Activated CD4-positive, alpha-beta memory T cell treated with anti-CD3 and anti-CD28 coated beads for 36 hours (primary cell): Measurements from ENCODE around the gene RBM20. TPM values are rescaled to one million over a fixed set of nuclear protein-coding genes. Genes with fewer than 3 reads are reported as not detected.
"Not testable (repeated sequence)": the region's sequence is repeated elsewhere in the genome, so short reads cannot be mapped to it uniquely, and the experiment has no call there.

Experiments
- CTCF ChIA-PET: fragments of 350-600 bp; sonication (Branson Sonifier 250); formaldehyde crosslinking; loops from one replicate; lab custom pipeline; 2021; ENCODE audit warnings: antibody characterized with exemption, inconsistent platforms; lab: Charles Lee
- POLR2A ChIA-PET: fragments of 350-600 bp; sonication (Branson Sonifier 250); formaldehyde crosslinking; loops from one replicate; lab custom pipeline; 2021; ENCODE audit warnings: antibody characterized with exemption; lab: Charles Lee
- DNase-seq: peaks from one replicate; pipeline ENCODE4 v3.0.0-alpha.2; 2020
- H3K27ac Mint-ChIP-seq: one replicate; pipeline ENCODE4 v1.8.0; 2021; ENCODE audit warnings: mixed read lengths
- H3K27me3 Mint-ChIP-seq: one replicate; pipeline ENCODE4 v1.8.0; 2021; ENCODE audit warnings: mixed read lengths
- H3K36me3 Mint-ChIP-seq: one replicate; pipeline ENCODE4 v1.8.0; 2021; ENCODE audit warnings: mixed read lengths
- H3K4me1 Mint-ChIP-seq: one replicate; pipeline ENCODE4 v1.8.0; 2021; ENCODE audit warnings: low read depth, mixed read lengths
- H3K4me3 Mint-ChIP-seq: one replicate; pipeline ENCODE4 v1.8.0; 2021; ENCODE audit warnings: mild to moderate bottlenecking, mixed read lengths
- H3K9me3 Mint-ChIP-seq: one replicate; pipeline ENCODE4 v1.8.0; 2021; ENCODE audit warnings: mixed read lengths
- intact Hi-C: fragments of 100-400 bp; cut with micrococcal nuclease; formaldehyde crosslinking; loops from one replicate; pipeline ENCODE4 v1.15.1; 2023
- total RNA-seq, 2 experiments: library from RNA; stranded (reverse); gene quantifications; one replicate each; pipeline ENCODE4 v1.2.3, GENCODE V29; 2021

The RBM20 gene
- total RNA-seq, 2 experiments from 2014 or later = not detected

DNA sequence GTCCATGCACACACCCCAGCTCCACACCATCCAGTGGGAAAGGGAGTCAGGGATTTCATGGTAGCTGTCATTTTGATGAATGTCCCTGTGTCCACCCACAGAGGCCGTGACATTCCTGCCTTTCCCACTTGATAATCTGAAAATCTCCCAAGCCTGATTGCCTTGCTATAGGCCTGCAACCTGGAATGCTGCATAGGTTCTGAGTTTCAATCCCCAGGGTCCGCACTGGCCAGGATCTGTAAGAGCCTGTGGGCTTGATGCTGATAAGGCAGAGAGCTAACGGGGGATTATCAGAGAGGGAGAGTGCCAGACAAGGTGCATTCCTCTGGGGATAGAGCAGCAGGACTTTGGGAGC, 57.5 kb downstream of the RBM20 start:
- ChIA-PET POLR2A (no interaction called here), CTCF (interaction anchor here (1.9 kb wide), 1 partner anchor 29 kb away, joined by 6 read pairs; no protein-coding TSS in a partner anchor)
- no peak overlapping the region for H3K27ac Mint-ChIP-seq

DNA sequence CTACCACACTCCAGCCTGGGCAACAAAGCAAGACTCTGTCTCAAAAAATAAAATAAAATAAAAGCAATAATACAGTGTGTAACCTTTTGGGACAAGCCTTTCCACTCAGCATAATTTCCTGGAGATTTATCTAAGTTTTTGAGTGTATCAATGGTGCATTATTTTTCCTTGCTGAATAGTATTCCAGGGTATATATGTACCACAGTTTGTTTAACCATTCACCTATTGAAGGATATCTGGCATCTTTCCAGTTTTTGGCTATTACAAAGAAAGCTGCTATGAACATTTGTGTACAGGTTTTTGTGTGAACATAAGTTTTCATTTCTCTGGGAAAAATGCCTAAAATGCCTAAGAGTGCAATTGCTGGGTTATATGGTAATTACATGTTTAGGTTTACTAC, 59.9 kb downstream of the RBM20 start:
- H3K27me3 Mint-ChIP-seq = no peaks in the 10 kb centered on the region
- intact Hi-C loops = no loop called here
- H3K36me3 Mint-ChIP-seq = no peaks in the 10 kb centered on the region
- no peak for DNase-seq
- peaks cover 5% of the 10 kb centered on the region for H3K4me1 Mint-ChIP-seq
- no peaks in the 10 kb centered on the region for H3K9me3 Mint-ChIP-seq
- no peak overlapping the region for H3K27ac Mint-ChIP-seq
- ChIA-PET POLR2A (no interaction called here), CTCF (no interaction called here)
- H3K4me3 Mint-ChIP-seq = no peak overlapping the region

More for the DNA sequence above, 57.5 kb downstream of the RBM20 start:
- Mint-ChIP-seq H3K9me3 (no peaks in the 10 kb centered on the region), H3K36me3 (no peaks in the 10 kb centered on the region), H3K4me1 (peaks cover 5% of the 10 kb centered on the region), H3K4me3 (no peak overlapping the region), H3K27me3 (peaks cover 2% of the 10 kb centered on the region)
- intact Hi-C loops = no loop called here
- DNase-seq = no peak

DNA sequence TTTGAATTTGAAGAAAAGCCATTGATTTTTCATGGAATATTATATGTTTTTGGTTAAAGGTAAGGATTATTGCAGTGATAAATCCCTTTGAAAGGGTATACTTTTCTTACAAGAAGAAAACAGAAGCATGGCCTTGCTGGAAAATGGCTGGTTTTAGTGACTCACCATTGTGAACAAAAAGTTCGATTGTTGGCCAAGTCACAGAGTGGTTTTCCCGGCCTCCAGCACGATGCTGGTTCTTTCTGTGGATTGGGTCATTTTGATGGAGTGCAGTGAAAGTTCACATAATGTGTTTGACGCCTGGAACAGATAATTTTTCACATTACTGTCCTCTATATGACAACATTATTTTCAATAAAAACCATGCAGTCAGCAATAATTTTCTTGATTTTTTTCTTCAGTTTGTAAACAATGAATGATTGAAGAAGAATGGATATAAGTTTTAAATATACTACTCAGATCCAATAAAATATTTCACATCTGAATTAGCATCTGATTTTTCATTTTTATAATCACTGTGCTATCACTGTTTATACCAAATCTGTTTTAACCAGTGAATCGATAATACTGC, 60.9 kb downstream of the RBM20 start:
- Mint-ChIP-seq H3K27me3 (no peaks in the 10 kb centered on the region), H3K4me1 (peaks cover 5% of the 10 kb centered on the region), H3K9me3 (no peaks in the 10 kb centered on the region), H3K36me3 (no peaks in the 10 kb centered on the region), H3K27ac (no peak overlapping the region), H3K4me3 (no peak overlapping the region)
- DNase-seq = no peak
- CTCF ChIA-PET = interaction anchor here (0.6 kb wide), 1 partner anchor 147 kb away, joined by 5 read pairs; no protein-coding TSS in a partner anchor
- POLR2A ChIA-PET = no interaction called here
- intact Hi-C loops = no loop called here

DNA sequence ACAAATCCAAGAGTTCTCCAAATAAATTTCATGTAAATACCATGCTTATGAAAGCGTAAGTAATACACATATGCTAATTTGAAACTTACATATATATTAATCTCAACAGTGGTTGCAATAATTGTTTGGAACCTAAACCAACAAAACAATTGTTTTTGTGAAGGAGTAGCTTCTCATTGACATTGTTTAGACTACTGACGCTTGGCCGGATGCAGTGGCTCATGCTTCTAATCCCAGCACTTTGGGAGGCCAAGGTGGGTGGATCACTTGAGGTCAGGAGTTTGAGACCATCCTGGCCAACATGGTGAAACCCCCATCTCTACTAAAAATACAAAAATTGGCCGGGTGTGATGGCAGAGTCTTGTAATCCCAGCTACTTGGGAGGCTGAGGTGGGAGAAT, 61.5 kb downstream of the RBM20 start:
- not testable (repeated sequence) for H3K36me3 Mint-ChIP-seq, H3K27ac Mint-ChIP-seq

DNA sequence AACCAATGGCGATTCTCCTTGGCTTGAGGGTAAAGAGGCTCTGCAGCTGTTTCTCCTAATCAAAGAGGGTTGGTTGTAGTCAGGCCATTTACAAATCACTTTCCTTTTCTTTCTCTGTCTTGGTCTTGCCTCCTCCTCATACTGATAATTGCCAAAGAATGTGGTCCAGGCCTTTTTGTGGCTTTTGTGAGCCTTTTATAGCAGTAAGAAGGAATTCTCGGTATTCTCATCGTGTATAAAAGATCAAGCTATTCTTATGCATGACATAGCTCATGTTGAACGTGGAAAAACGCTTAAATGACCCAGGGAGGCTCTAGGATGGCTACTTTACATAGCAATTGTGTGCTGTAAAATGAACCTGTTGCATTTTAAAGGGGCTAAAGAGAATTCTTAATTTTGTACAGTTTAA, 62.6 kb downstream of the RBM20 start:
- Mint-ChIP-seq H3K36me3 (no peaks in the 10 kb centered on the region), H3K9me3 (no peaks in the 10 kb centered on the region), H3K4me1 (no peaks in the 10 kb centered on the region), H3K4me3 (no peak overlapping the region), H3K27me3 (no peaks in the 10 kb centered on the region), H3K27ac (no peak overlapping the region)
- intact Hi-C loops = no loop called here
- POLR2A ChIA-PET = no interaction called here
- no peak for DNase-seq
- CTCF ChIA-PET = no interaction called here

More for the DNA sequence above, 61.5 kb downstream of the RBM20 start:
- H3K4me1 Mint-ChIP-seq, CTCF ChIA-PET, POLR2A ChIA-PET, DNase-seq, H3K9me3 Mint-ChIP-seq, H3K27me3 Mint-ChIP-seq, H3K4me3 Mint-ChIP-seq, intact Hi-C loops: not testable (repeated sequence)

DNA sequence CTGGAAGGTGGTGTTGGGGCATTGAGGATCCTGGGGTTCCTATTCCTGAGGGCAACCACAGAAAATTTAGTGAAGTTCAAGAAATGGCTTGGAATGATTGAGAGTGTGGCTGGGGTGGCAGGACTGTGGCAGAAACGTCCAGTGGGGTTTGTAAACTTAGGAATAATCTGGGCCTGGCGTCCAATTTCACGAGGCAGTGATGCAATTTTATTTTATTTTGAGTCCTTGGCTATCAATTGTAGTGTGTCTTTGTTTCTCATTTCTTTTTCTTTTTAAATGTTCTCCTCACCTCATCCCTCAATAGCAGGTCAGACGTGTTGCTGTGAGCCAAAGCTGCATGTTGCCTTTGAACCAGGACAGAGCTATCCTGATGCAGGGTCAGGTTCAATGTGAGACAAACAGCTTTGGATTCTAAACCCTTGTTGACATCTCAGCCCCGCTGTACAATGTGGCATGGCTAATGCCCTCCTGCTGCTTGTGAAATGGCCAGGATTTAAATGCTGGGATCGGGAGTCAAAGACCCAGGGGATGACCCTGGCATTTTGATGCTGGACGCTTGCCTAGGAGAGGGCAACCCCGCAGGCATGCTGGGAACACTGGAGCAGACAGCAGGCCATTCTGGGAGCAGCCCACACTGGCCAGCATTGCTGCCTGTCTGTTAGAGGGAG, 64.8 kb downstream of the RBM20 start:
- intact Hi-C loops = no loop called here
- Mint-ChIP-seq H3K4me3 (no peak overlapping the region), H3K27ac (no peak overlapping the region), H3K36me3 (no peaks in the 10 kb centered on the region), H3K27me3 (no peaks in the 10 kb centered on the region), H3K4me1 (no peaks in the 10 kb centered on the region), H3K9me3 (no peaks in the 10 kb centered on the region)
- ChIA-PET CTCF (interaction anchor here (0.6 kb wide), 1 partner anchor 100 kb away, joined by 3 read pairs; no protein-coding TSS in a partner anchor), POLR2A (no interaction called here)
- no peak for DNase-seq

DNA sequence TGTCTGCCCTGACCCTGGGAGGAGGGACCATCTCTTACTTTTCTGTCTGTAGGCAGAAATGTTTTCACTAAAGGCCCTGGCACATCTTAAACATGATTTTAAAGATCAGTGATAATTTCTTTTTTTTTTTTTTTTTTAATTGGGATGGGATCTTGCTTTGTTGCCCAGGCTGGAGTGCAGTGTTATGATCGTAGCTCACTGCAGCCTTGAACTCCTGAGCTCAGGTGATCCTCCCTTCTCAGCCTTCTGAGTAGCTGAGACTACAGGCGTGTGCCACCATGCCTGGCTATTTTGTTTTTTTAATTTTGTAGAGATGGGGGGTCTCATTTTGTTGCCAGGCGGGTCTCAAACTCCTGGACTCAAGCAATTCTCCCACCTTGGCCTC, 65.3 kb downstream of the RBM20 start:
- no peaks in the 10 kb centered on the region for H3K36me3 Mint-ChIP-seq

DNA sequence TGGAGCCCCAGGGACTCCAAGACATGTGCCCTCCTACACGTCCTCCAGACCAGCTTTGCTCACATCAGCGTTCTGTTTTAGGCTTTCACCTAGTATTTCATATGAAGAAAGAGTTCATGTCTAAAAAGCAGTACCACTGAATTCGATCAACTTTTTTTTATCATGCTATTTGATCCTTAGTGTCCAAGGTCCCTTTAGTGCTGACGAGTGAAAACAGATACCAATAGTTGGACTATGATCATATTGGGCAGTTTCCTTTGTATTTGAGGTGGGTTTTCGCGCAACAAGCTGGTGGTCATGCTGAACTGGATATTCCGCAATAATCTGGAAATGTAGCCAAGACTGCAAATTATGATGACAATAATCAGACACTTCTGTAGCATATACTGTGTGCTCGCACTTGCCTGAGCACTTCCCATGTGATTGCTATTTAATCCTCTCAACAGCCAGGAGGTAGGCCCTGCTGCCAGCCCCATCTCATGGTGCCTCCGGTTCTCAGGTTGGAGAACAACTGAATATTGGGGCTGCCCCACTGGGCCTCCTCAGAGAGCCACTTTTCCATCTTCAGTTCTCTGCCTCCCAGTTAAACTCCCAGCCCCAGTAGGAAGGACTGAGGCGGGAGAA, 65.9 kb downstream of the RBM20 start:
- no peak overlapping the region for H3K27ac Mint-ChIP-seq
- POLR2A ChIA-PET = no interaction called here
- DNase-seq = no peak
- no peaks in the 10 kb centered on the region for H3K9me3 Mint-ChIP-seq
- H3K4me3 Mint-ChIP-seq = no peak overlapping the region
- intact Hi-C loops = no loop called here
- CTCF ChIA-PET = no interaction called here
- no peaks in the 10 kb centered on the region for H3K36me3 Mint-ChIP-seq
- no peaks in the 10 kb centered on the region for H3K27me3 Mint-ChIP-seq
- no peaks in the 10 kb centered on the region for H3K4me1 Mint-ChIP-seq

More for the DNA sequence above, 65.3 kb downstream of the RBM20 start:
- H3K27me3 Mint-ChIP-seq = no peaks in the 10 kb centered on the region
- no peak for DNase-seq
- no peaks in the 10 kb centered on the region for H3K4me1 Mint-ChIP-seq
- H3K9me3 Mint-ChIP-seq = no peaks in the 10 kb centered on the region
- H3K27ac Mint-ChIP-seq = no peak overlapping the region
- intact Hi-C loops = no loop called here
- H3K4me3 Mint-ChIP-seq = no peak overlapping the region
- ChIA-PET CTCF (no interaction called here), POLR2A (no interaction called here)

DNA sequence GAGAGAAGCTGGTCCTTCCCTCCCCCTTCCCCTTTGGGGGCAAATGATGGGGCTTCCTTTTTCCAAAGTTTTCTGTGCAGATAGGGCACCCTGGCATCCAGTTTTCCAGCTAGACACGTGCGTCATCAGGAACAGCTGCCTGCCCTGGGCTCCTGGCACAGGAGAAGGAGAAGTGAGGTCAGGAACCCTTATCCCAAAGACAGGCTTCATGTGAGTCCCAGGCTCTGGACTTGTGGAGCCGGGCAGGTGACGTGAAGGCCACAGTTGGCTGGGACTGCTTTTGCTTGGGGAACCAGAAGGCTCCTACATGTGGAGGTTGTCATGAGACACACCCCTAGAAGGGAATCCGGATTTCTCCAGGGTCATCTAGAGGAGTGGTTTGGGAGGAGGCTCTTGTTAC, 66.5 kb downstream of the RBM20 start:
- Mint-ChIP-seq H3K27ac (no peak overlapping the region), H3K36me3 (no peaks in the 10 kb centered on the region), H3K4me3 (no peak overlapping the region), H3K9me3 (no peaks in the 10 kb centered on the region), H3K4me1 (no peaks in the 10 kb centered on the region), H3K27me3 (no peaks in the 10 kb centered on the region)
- POLR2A ChIA-PET = no interaction called here
- CTCF ChIA-PET = no interaction called here
- intact Hi-C loops = no loop called here
- DNase-seq = no peak

DNA sequence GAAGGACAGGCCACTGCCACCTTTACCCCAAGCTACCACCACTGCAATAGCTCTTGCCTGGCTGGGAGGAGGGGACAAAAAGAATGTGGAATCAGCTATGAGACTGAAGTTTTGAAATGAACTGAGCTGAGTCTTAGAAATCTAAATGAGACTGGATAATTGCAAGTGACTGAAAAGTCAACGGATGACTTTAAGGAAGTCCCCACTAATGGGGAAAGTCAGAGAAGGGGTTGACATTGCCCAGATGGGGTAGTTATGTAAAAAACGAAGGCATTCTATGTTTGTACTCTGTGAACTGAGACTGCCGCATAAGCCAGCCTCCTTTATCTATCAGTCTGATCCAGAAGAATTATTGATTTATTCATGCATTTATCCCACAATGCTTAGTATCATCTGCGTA, 67.2 kb downstream of the RBM20 start:
- DNase-seq = no peak
- intact Hi-C loops = no loop called here
- H3K4me1 Mint-ChIP-seq = no peaks in the 10 kb centered on the region
- H3K9me3 Mint-ChIP-seq = no peaks in the 10 kb centered on the region
- H3K27ac Mint-ChIP-seq = no peak overlapping the region
- no peak overlapping the region for H3K4me3 Mint-ChIP-seq
- POLR2A ChIA-PET = no interaction called here
- CTCF ChIA-PET = no interaction called here
- H3K36me3 Mint-ChIP-seq = no peaks in the 10 kb centered on the region
- no peaks in the 10 kb centered on the region for H3K27me3 Mint-ChIP-seq

DNA sequence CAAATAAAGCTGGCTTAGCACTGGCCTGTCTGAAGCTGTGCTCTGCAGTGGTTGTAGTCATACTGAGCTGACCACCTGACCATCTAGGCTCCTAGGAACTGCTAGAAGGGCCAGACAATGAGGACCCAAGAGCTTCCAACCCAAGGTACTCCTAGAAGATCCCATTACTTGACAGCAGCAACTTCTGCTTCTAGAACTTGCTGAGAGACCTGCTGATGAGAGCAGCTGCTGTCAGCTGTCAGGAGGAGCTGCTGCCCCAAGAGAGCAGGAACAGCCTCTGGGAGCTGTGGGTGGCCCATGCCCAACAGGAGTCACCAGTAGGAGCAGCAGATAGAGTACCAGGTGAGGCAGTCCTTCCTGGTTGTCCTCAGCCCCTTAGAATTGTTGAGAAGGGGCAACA, 70.2 kb downstream of the RBM20 start:
- Mint-ChIP-seq H3K4me1 (no peaks in the 10 kb centered on the region), H3K27me3 (no peaks in the 10 kb centered on the region), H3K27ac (no peak overlapping the region), H3K36me3 (no peaks in the 10 kb centered on the region), H3K4me3 (no peak overlapping the region), H3K9me3 (no peaks in the 10 kb centered on the region)
- intact Hi-C loops = no loop called here
- no peak for DNase-seq
- ChIA-PET CTCF (interaction anchor here (0.9 kb wide), 1 partner anchor 104 kb away, joined by 3 read pairs; no protein-coding TSS in a partner anchor), POLR2A (no interaction called here)

DNA sequence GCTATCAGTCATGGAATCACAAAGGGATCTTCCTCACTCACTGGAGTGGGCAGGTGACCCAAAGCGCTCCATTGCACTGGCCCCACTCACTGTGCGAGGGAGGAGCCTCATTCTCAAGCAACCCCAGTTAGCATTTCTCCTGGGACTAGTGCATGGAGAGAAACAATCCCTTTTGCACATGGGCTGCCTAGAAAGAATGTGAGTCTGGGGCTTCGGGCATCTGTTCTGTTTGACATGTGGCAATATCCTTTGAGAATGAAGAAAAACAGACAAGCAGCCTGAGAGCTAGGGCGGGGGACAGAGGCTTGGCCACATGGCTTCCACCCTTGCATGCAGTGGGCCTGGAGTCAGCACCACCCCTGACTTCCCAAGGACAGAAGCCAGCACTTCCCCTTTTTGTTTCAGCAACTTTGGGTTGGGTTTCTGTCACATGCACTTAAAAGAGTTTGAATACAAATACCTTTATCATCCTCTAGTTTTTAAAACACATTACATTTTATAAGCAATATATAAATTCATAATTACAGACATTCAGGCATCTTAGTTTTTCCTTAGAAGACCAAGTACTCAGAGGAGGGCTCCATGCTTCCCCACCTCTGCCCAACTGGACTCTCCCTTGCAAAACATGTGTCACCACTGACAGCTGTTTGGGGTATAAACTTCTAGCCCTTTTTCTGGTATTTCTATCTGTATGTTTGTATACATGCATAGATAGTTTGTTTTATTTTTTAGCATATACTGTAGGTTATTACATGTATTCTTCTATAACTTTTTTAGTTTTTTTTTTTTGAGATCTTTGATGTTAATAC, 73.8 kb downstream of the RBM20 start:
- CTCF ChIA-PET = no interaction called here
- Mint-ChIP-seq H3K9me3 (no peaks in the 10 kb centered on the region), H3K4me3 (no peak overlapping the region), H3K36me3 (no peaks in the 10 kb centered on the region), H3K27ac (no peak overlapping the region), H3K27me3 (no peaks in the 10 kb centered on the region), H3K4me1 (no peaks in the 10 kb centered on the region)
- intact Hi-C loops = no loop called here
- DNase-seq = no peak
- POLR2A ChIA-PET = no interaction called here
